Large intestine (tissue), 3 donors: ENCODE data around the gene PTPN22. TPM values are rescaled to one million over a fixed set of nuclear protein-coding genes. Genes with fewer than 3 reads are reported as not detected.

Experiments used
- DNase-seq, 2 donors: peaks; one replicate each; pipeline versions ENCODE4 v3.0.0 to v3.0.0-alpha.2; 2013
- H3K27ac ChIP-seq: one replicate; pipeline ENCODE4 v1.5.1; 2013; ENCODE audit warnings: low read length
- H3K27me3 ChIP-seq: 2 replicates; pipeline ENCODE4 v1.6.1; 2013; ENCODE audit warnings: low read length; ENCODE audit not compliant: control insufficient read depth, insufficient read depth
- H3K36me3 ChIP-seq: 2 replicates; pipeline ENCODE4 v1.6.1; 2013; ENCODE audit warnings: low read length; ENCODE audit not compliant: control insufficient read depth, insufficient read depth
- H3K4me1 ChIP-seq: one replicate; pipeline ENCODE4 v1.6.1; 2013; ENCODE audit warnings: low read length; ENCODE audit not compliant: control insufficient read depth, insufficient read depth
- H3K4me3 ChIP-seq: one replicate; pipeline ENCODE4 v1.5.1; 2013; ENCODE audit warnings: low read length
- H3K9me3 ChIP-seq: one replicate; pipeline ENCODE4 v1.6.1; 2013; ENCODE audit warnings: mild to moderate bottlenecking, low read depth, low read length, moderate library complexity; ENCODE audit not compliant: control insufficient read depth
- WGBS: methylation state at CpG from one replicate; pipeline ENCODE4 v1.1.5; 2013; ENCODE audit warnings: low lambda C conversion rate; ENCODE audit not compliant: insufficient coverage; 5-methylcytosine and 5-hydroxymethylcytosine counted together
- polyA plus RNA-seq: library from polyadenylated mRNA; unstranded; fragments of 120-200 nt; gene quantifications from one replicate; pipeline ENCODE4 v1.2.1, GENCODE V29; 2013

Gene PTPN22
- polyA plus RNA-seq, 1 donor = 3.6 TPM

DNA sequence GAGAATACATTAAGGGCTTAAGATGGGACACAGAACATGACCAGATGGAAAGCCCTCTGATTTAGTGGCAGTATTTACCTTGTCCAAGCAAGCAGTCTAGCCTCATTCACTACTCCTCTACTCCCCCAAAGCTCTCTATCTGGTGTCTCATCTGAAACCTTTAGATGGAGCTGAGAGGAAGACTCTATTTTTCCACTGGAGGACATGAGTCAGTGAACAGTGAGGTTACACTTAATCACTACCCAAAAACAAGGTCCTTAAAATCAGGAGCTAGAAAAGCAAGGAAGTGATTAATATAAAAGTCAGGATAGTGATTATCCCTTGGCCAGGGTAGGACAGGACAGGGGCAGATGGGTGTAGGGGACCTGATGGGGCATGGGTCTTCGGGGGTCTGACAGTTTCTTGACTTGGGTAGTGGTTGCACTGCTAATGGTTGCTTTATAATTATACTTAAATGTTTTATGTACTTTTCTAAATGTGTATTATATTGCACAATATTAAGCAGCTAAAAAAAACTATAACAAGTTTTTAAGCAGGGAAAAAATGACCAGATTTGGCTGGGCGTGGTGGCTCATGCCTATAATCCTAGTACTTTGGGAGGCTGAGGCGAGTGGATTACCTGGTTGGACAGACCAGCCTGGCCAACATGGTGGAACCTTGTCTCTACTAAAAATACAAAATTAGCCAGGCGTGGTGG lies 3.0 kb downstream of the PTPN22 start:
- Histone ChIP-seq H3K27me3 (no peaks in the 10 kb centered on the region), H3K9me3 (no peaks in the 10 kb centered on the region), H3K36me3 (no peaks in the 10 kb centered on the region), H3K4me3 (no peak overlapping the region), H3K4me1 (no peaks in the 10 kb centered on the region), H3K27ac (no peak overlapping the region)
- WGBS = no CpG with 5 or more reads among the region's 4 CpGs
- no peak for DNase-seq

DNA sequence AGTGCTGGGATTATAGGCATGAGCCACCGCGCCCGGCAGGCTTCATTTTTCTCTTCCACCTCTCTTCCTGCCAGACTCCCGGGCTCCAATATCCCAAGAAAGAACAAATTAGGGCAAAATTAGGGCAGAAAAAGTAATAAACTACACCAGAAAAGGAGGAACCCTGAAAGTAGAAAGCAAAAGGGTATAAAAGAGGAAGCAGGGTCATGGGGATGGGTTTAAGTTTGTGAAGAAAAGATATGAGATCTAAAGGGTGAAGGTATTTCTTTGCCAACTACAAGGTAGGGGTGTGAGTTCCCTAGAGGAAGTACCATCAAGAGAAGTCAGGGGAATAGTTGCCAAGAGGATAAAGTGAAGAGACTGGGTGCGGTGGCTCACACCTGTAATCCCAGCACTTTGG lies 9.9 kb downstream of the PTPN22 start:
- Histone ChIP-seq H3K27me3 (no peaks in the 10 kb centered on the region), H3K9me3 (no peaks in the 10 kb centered on the region), H3K4me3 (no peak overlapping the region), H3K4me1 (no peaks in the 10 kb centered on the region), H3K36me3 (no peaks in the 10 kb centered on the region), H3K27ac (no peak overlapping the region)
- WGBS = no CpG with 5 or more reads among the region's 5 CpGs
- DNase-seq = no peak

DNA sequence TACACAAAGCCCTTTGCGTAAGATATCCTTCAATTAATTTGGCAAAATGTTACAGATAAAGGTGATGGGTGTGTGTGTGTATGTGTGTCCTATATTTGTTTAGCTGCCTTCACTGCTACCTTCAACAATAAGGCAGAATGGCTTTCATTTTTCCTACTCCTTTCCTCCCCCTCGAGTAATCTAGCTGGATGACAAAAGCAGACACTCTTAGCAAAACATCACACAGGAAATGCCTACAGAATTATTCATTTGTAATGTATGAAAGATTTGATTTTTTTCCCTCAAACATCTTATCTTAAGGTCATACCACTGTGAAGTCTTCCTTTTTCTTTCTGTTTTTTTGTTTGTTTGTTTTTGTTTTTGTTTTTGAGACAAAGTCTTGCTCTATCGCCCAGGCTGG lies 10.6 kb downstream of the PTPN22 start:
- H3K27me3 ChIP-seq = no peaks in the 10 kb centered on the region
- no peaks in the 10 kb centered on the region for H3K9me3 ChIP-seq
- no peak for DNase-seq
- H3K4me1 ChIP-seq = no peaks in the 10 kb centered on the region
- no peak overlapping the region for H3K4me3 ChIP-seq
- no peak overlapping the region for H3K27ac ChIP-seq
- H3K36me3 ChIP-seq = no peaks in the 10 kb centered on the region
- WGBS = 83% methylated on average over 1 of the region's 3 CpGs

DNA sequence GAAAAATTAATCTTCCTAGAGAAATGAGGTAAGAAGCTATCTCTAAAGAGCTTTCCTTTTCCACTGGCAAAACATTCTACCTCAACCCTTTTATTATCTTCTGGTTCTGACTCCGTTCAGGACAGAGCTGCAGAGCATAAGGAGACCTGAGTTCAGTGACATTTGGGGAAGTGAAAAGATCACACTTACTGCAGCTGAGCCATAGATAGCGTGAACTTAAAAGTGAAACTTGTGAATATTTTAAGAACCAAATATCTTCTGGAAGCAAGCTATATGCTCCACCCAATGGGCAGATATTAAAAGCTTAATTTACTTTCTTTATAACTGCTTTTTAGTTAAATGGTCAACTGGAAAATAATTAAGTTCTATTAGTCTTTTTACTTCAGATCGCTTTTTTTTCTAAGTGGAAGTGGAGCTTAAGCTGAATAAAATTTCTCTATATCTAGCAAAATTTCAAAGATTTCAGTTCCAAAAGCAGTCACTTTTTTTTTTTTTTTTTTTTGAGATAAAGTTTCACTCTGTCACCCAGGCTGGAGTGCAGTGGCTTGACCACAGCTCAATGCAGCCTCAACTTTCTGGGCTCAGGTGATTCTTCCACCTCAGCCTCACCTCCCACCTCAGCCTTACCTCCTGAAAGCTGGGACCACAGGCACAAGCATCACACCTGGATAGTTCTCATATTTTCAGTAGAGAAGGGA lies 11.9 kb downstream of the PTPN22 start:
- H3K27ac ChIP-seq = no peak overlapping the region
- no peak overlapping the region for H3K4me3 ChIP-seq
- H3K9me3 ChIP-seq = no peaks in the 10 kb centered on the region
- H3K4me1 ChIP-seq = no peaks in the 10 kb centered on the region
- 100% methylated on average over 1 of the region's 3 CpGs for WGBS
- H3K36me3 ChIP-seq = no peaks in the 10 kb centered on the region
- no peaks in the 10 kb centered on the region for H3K27me3 ChIP-seq
- DNase-seq = no peak

DNA sequence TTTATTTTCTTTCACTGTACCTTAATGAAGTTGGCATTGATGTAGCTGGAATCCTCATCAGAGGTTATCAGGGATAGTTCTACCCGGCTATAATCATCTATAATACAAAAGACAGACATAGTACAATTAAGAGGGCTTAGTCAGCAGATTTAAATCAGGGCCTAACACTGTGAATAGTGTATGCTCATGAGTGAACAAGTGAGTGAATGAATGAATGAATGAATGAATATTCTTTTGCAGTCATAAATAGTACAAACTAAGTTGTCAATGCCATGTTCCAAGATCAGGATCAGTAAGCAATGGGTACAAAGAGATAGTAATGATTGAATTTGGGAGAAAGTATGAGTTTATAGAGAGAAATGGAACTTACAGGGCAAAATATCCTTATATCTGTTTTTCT lies 12.5 kb downstream of the PTPN22 start:
- no peaks in the 10 kb centered on the region for H3K4me1 ChIP-seq
- WGBS = no CpG with 5 or more reads among the region's 1 CpG
- no peak for DNase-seq
- H3K9me3 ChIP-seq = no peaks in the 10 kb centered on the region
- H3K36me3 ChIP-seq = no peaks in the 10 kb centered on the region
- H3K27me3 ChIP-seq = no peaks in the 10 kb centered on the region
- no peak overlapping the region for H3K27ac ChIP-seq
- no peak overlapping the region for H3K4me3 ChIP-seq

DNA sequence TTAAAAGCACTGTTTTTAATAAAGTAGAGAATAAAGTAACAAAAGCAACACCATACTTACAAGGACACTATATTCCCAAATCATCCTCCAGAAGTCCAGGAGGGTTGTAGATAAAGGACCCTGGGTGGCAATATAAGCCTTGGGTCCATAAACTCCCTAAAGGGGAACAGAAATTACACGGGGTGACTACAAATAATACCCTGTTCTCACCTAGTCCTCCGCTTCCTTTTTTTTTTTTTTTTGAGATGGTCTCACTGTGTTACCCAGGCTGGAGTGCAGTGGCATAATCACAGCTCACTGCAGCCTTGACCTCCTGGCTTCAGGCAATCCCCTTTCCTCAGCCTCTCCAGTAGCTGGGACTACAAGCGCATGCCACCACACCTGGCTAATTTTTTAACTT lies 13.1 kb downstream of the PTPN22 start:
- WGBS = no CpG with 5 or more reads among the region's 3 CpGs
- no peak overlapping the region for H3K4me3 ChIP-seq
- no peak overlapping the region for H3K27ac ChIP-seq
- no peaks in the 10 kb centered on the region for H3K27me3 ChIP-seq
- H3K36me3 ChIP-seq = no peaks in the 10 kb centered on the region
- H3K4me1 ChIP-seq = no peaks in the 10 kb centered on the region
- H3K9me3 ChIP-seq = no peaks in the 10 kb centered on the region
- no peak for DNase-seq

DNA sequence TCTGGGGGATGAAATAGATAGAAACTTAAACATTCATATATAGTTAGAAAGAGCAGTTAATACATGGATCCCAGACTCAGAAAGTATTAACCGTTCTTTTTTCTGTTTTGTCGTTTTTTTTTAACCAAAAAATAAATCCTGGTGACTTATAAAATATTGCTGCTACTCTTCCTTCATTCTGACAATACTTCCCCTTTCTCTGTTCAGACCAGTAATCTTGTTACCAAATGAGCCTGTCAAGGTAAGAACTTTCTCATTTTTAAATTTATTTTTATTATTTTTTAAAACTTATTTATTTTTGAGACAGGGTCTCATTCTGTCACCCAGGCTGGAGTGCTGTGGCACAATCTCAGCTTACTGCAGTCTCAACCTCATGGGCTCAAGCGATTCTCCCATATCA lies 13.7 kb downstream of the PTPN22 start:
- H3K27me3 ChIP-seq = no peaks in the 10 kb centered on the region
- H3K4me3 ChIP-seq = no peak overlapping the region
- H3K4me1 ChIP-seq = no peaks in the 10 kb centered on the region
- 100% methylated on average over 2 of the region's 3 CpGs for WGBS
- no peaks in the 10 kb centered on the region for H3K9me3 ChIP-seq
- no peak for DNase-seq
- no peaks in the 10 kb centered on the region for H3K36me3 ChIP-seq
- no peak overlapping the region for H3K27ac ChIP-seq

DNA sequence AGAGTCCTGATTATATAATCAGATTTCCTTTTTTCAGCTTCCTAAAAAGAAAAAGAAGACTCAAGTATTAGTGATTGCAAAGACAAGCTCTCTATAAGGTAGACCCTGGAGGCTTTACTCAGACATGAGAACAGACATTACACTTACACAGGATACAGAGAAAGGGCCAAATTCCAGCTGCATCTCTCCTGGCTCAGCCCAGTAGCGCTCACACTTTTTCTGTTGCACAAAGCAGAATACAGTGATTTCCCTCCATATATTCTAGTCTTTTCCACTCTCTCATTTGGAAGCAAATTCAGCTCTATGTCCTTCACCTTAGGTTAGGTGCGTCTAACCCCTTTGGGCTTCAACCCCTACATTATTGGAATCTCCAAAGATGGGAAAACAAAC lies 15.1 kb downstream of the PTPN22 start:
- 80% methylated on average over 1 of the region's 2 CpGs for WGBS
- Histone ChIP-seq H3K9me3 (no peaks in the 10 kb centered on the region), H3K27me3 (no peaks in the 10 kb centered on the region), H3K36me3 (no peaks in the 10 kb centered on the region), H3K4me3 (no peak overlapping the region), H3K4me1 (no peaks in the 10 kb centered on the region), H3K27ac (no peak overlapping the region)
- DNase-seq = no peak

DNA sequence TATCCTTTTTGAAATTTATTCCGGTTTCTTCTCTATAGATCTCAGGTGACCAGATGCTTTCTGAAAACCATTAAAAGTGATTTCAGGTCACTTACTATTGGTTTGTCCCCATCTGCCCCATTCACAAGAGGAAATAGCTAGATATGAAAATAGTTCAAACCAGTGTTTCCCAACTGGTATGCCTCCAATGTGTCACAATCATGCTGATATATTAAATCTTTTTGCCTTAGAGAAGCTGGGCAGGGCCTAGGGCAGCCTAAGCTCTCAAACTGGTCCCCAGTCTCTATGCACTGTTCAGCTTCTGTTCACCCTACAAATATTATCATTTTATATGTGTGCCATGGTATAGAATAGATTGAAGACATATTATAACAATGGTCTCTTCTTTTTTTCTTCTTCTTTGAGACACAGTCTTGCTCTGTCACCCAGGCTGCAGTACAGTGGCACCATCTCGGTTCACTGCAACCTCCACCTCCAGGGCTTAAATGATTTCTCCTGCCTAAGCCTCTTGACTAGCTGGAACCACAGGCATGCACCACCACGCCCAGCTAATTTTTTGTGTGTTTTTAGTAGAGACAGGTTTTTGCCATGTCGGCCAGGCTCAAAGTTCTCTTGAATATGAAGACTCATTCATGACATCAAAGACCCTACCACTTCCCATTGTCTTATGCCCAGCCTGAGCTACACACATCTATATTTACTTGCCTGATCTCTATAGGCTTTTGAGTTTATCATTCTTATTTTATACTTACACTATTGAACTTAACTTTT lies 15.7 kb downstream of the PTPN22 start:
- 86% methylated on average over 1 of the region's 4 CpGs for WGBS
- H3K9me3 ChIP-seq = no peaks in the 10 kb centered on the region
- no peaks in the 10 kb centered on the region for H3K27me3 ChIP-seq

DNA sequence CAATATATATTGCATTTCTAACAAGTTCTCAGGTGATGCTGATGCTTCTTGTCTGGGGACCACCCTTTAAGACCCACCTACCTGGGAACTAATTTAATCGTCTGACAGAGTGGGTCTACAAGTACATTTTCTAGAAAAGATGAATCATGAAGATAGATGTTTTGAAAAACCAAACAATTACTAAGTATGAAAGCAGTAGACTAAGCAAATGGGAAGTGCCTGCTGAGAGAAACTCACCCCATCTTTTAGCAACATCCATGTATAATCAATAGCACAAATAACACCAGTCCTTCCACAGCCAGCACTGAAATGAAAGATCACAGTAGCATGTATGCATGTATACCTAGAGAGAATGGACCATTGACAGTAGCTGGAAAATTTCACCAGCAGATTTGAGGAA lies 17.3 kb downstream of the PTPN22 start:
- no peaks in the 10 kb centered on the region for H3K36me3 ChIP-seq
- H3K27ac ChIP-seq = no peak overlapping the region
- no peak overlapping the region for H3K4me3 ChIP-seq
- no peak for DNase-seq
- H3K9me3 ChIP-seq = no peaks in the 10 kb centered on the region
- 60% methylated on average over 1 of the region's 1 CpG for WGBS
- no peaks in the 10 kb centered on the region for H3K27me3 ChIP-seq
- H3K4me1 ChIP-seq = no peaks in the 10 kb centered on the region

More for the DNA sequence above, 15.7 kb downstream of the PTPN22 start:
- Histone ChIP-seq H3K4me3 (no peak overlapping the region), H3K4me1 (no peaks in the 10 kb centered on the region), H3K36me3 (no peaks in the 10 kb centered on the region), H3K27ac (no peak overlapping the region)
- DNase-seq = no peak
